Glomerular endothelial cell (primary cell): Measurements from ENCODE around the gene NAT10. TPM values are rescaled to one million over a fixed set of nuclear protein-coding genes. Genes with fewer than 3 reads are reported as not detected.

ENCODE experiments used
- DNase-seq: peaks from one replicate; pipeline ENCODE4 v3.0.0-alpha.2; 2011; ENCODE audit warnings: low read depth, low spot score; ENCODE audit errors: extremely low read depth
- total RNA-seq: library from RNA; depleted of rRNA; stranded (reverse); fragments of >200 nt; gene quantifications from 2 replicates; pipeline ENCODE4 v1.2.3, GENCODE V29; 2015

The NAT10 gene
- total RNA-seq, 1 donor from 2014 or later: 23.3 TPM

DNA sequence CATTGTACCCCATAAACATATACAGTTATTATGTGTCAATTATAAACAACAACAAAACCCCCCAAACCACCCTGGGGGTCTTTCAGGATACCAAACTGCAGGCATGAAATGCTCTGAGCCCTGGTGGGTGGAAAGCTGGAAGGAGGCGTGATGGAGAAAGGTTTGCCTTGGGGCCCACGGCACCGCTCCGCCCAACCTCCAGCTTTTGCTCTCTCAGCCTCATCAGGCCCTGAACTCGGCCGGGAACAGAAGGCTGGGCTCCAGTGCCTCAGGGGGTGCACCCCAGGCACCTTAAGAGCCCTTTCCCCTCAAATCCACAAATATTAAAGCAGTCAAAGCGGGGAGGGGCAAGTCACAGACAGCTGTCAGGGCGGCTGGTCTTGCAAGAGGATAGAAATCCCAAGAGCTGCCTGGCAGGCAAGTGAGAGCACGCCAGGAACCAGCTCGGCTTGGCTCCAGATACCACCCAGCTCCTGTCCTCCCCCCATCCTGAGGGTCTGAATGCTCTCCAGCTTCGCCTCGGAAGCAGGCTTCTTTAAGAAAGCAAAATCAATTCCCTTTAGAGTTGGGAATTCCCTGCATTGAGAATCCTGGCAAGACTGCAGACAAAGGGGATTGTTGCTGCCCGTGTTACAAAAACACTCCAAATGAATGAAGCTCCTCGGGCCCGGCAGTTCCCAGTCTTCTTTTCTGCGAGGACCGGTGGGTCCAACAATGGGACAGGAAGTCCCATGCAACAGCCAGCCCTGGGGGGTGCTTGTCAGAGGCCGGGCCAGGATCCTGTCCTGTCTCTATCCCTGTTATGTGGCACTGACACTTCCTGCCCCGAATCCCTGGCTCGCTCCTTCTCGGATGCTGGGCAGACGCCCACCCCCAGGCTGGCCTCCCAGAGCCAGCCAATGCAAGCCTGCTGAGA is 80.8 kb downstream of the NAT10 start:
- DNase-seq: no peak

DNA sequence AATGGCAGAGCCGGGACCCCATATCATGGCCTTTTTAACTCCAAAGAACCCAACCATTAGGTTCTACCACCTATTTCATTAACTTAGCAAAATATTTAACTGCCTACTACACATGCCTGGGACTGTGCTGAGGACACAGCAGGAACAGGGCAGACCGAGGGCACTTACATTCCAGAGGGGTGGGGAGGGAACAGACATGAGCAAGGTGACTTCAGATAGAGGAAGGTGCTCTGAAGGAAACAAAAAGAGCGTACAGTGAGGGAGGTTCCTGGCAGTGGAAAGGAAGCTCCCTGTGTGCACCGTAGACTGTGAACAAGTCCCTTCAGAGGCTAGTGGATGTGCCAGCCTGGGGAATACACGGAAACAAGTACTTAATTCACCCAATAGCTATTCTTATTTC is 82.8 kb downstream of the NAT10 start:
- no peak for DNase-seq

DNA sequence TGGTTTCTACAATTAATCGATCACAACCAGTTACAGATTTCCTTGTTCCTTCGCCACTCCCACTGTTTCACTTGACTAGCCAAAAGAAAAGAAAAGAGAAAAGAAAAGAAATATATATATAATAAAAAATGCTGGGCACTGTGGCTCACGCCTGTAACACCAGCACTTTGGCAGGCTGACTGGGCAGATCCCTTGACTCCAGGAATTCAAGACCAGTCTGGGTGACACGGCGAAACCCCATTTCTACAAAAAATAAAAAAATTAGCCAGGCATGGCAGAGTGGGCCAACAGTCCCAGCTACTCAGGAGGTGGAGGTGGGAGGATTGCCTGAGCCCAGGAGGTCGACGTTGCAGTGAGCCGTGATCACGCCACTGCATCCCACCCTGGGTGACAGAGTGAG is 83.8 kb downstream of the NAT10 start:
- no peak for DNase-seq

DNA sequence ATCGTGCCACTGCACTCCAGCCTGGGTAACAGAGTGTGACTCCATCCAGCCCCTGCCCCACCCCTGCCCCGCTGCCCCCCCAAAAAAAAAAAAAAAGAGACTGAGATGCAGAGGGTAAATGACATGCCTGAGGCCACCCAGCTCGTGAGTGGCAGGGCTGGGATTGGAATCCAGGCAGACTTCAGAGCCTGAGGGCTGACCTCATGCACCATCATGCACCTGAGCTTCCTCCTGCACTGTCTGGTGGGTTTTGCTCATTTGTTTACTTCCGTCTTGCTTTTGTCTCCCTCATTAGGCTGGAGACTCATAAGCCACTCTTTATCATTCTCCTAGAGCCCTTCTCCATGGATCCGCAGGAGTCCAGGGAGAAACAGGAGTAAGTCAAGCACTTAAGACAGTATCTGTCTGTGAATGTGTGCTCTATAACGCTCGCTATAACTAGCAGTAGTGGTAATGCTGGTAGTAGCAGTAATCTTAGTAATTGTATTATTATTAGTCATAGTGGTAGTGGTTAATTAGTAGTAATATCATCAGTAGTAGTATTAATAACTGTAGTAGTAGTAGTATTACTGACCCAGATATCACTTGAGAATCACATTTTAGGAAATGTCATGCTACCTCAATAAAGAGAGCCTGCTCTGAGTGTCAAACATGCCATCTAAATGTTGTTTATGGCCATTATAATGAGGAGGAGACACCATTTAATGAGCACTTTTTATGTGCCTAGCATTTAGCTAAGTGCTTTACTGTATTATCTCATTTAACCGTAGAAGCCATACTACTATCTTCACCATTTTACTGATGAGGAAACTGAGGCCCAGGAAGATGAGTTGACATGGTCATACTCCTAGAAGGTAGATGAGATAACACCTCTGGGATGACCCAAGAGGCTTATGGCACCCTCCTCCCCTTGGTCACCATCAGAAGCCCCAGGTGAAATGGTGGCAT is 85.0 kb downstream of the NAT10 start:
- no peak for DNase-seq

DNA sequence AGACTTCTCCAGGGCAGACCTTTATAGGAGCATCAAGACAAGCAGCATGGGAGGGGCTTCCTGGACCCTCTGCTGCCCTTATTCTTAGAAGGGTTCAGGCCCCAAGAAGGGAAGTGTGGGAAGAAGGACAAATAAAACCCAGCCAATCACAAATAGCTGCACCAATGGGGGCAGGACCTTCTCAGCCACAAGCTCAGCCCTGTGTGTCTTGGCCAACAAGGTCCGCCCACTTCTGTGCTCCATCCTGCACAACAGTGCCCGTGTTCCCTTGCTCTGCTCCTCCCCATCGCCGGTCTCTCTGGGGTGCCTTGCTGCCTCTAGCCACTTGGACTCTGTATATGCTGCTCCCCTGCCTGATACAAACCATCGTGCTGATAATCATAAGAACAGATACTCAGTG is 86.1 kb downstream of the NAT10 start:
- DNase-seq: no peak

DNA sequence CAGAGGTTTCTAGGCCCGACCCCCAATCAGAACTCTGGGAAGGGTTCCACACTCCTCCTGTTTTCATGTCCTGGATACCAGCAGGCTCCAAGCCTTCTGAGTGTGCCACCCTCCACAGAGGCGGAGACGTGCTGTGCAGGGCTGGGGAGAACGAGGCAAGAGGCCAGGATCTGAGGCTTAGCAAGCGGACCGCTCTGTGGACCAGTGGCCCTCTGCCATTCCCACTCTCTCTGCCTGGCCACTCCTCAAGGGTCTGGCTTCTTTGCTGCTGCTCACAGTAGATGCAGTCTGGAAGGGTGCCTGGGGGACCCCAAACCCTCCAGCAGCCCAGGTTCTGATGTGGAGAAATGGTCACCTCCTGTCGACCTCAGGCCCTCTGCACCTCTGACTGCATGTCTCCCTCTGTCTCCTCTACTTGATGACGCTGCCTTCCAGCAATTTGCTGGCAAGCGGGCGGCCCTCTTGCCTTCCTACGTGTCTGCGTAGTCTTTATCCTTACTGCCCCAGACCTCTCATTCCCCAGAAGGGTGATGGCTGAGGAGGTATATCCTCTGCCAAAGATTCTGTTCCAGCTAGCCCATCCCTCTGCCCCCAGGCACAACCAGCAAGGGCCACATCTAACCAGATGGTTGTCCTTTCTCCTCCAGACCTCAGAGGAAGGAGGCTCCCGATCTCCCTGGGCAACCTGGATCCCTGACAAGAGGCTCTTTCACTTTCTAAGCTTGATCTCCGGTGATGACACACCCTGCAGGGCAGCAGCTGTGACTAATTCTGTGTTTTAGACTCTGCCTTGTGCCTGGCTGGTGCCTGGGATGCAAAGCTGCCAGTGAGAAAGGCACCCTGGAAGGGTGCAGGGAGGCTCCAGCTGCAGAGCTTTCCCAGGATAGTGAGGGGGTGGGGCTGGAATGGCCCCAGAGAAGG is 87.3 kb downstream of the NAT10 start:
- no peak for DNase-seq

DNA sequence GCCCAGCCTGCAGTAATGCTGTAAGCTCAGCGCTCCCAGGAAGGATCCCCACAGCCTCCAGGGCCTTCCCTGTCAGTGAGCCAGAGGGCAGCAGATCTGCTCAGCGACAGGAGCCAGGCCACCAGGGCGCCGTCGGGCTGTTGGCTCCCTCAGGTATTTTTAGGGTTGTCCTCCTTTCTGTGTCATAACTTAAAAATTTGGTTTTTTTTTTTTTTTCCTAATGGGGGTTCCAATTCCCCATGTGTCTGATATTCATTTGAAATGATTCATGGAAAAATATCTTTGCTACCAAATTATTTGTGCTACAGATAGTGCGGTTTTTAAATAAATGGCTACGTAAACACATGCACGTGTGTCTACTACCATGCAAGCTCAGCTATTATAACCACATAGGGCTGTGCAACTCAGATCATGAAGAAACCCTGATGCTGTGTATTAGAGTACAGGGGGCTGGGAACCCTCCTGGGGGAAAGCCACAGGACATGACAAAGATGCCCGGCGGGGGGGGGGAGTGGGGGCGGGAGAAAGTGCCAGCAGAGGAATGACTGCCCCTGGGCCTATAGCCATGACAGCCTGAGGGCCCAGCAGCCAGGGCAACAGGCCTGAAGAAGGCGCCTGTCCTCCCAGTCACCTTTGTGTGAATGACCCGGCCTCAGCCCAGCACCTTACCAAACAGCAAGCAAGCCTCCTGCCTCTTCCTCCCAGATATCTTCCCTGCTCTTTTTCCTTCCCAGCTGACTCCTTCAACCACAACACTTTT is 89.3 kb downstream of the NAT10 start:
- no peak for DNase-seq

Other genes starting within 250 kb of the NAT10 start
- 47.8 and 67.6 TPM in 2 replicates for gene LMO2, start 213.6 kb upstream of the NAT10 start, total RNA-seq
- gene CAPRIN1, start 53.9 kb upstream of the NAT10 start, total RNA-seq: 207 and 211 TPM in 2 replicates